HG03442 (cell line): ENCODE data around the gene GNG12.

Experiments
- ATAC-seq: cut with Tn5 transposase; IDR thresholded peaks from one replicate; pipeline ENCODE4 v1.9.1; 2021; ENCODE audit warnings: mild to moderate bottlenecking, moderate library complexity; ENCODE audit not compliant: unreplicated experiment

The GNG12 gene

DNA sequence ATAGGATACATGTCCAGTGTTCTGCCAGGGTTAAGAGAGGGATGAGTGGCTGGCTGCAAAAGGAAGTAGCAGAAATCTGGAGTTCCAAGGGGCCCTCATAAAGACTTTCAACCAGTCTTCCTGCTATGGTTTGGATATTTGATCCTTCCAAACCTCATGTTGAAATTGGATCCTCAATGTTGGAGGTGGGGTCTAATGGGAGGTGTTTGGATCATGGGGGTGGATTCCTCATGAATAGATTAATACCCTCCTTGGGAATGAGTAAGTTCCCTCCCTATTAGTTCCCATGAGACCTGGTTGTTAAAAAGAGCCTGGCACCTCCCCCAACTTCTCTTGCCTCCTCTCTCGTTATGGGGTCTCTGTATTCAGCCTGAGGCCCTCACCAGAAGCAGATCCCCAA is 10.1 kb upstream of the GNG12 start:
- no peak for ATAC-seq

DNA sequence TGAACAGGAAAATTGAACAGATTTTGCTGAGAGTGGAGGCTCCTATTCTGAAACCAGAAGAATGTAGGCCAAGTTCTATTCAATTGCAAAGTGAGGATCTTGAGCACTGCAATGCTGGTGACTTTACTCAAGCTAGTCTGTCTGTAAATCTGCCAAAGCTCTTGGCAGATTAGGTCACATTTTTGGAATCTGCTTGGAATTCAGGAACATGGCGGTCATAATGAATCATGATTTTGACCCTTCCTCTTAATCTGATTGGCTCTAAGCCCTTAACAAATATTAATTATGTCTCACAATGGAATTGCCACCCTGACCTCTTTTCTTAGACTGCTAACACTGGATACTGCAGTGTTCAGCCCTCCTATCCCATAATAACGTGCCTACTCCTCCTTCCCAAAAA is 7.2 kb upstream of the GNG12 start:
- ATAC-seq = no peak

DNA sequence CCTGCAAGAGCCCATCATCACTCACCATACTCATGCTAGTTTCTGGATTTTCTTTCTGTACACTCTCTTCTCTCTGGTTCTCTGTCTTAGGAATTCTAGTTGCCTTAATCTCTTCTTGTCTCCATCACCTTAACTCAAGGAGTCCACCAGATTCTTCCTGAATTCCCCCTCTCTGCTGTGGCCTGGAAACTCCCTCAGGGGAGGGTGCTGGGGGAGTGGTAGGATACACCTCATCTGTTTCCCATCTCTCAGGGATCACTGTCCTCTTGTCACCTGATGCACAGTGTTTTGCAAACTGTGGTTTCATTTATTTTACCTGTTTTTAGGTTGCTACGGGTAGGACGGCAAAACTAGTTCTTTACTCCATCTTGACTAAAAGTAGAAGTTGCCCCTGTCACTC is 6.6 kb upstream of the GNG12 start:
- no peak for ATAC-seq

DNA sequence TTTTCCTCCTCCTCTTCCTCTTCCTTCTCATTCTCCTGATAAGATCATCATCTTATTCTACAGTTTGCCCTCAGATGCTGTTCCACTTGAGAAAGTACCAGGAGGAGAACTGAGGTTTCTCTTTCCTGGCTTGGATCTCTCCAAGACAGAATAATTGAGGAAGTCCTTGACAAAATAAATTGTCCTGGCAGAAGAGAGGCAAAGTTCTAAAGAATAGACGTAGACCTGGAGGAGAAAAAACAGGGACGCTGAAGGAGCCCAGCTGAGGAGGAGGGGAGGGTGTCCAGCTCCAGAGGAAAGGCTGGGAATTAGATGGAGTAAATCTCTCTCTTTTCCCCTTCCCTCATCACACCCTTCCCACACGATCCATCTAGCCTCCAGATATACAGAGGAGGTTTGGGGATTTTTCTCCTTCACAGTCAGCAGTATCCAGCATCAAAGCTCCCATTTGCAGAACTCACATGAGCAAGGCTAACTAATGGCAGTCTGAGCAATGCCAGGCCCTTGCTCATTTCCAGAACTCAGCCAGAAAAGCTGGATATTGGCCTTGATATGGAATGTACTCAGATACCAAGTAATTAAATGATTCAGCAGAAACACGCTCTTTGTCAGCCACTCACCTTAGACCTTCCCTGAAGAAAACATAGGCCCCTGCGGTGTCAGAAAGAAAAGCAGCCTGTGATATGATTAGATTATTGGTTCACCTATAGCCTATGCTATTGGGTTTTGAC is 5.1 kb upstream of the GNG12 start:
- no peak for ATAC-seq

DNA sequence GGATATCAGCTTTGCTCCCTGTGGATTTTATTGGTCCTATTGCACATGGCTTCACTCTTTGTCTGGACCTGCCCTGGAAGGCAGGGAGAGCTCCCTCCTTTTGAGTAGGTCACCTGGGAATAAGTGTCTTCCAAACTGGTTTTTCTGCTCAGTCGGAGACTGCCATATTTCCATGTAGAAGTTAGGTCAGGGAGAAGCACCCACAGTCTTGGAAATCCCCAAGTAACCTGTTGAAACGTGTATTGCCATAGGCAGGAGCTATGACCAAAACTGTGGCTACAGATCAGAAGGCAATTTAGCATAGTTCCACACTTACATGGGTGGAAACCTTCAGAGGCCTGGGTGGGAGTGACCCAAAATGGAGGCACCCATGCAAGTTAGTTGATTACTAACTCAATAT is 3.5 kb upstream of the GNG12 start:
- ATAC-seq = no peak

DNA sequence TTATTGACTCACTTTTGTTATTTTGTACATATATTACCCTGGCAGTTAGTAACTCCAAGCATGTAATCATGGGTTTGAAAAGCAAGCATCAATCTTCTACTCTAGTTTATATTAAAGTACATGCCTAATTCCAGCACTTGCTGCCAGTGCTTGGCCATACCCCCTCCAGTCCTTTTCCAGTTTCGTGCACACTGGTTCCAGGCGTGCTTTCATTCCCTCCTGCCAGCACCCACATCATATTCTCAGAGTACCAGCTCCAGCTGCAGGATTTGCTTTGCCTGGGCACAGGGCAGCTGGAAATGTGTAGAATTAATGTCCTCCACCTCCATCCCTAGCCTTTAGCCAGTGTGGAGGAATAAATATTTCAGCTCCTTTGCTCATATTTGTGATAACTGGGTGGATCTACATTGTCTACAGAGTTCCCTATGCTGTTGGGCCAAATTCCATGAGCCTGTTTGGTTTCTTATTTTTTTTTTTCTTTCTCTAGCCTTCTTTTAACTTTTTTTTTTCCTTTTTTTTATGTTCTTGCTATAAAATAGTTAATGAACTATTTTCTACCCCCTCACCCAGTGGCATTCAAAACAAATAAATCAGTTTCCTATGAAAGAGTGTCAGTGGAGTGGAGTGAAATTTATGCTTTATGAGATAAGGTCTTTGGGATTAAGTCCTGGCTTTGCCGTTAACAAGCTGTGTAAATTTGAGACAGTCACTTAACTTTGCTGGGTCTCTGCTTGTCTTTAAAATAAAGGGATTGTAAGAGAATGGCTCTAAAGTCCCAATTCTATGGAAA is 2.6 kb upstream of the GNG12 start:
- no peak for ATAC-seq

DNA sequence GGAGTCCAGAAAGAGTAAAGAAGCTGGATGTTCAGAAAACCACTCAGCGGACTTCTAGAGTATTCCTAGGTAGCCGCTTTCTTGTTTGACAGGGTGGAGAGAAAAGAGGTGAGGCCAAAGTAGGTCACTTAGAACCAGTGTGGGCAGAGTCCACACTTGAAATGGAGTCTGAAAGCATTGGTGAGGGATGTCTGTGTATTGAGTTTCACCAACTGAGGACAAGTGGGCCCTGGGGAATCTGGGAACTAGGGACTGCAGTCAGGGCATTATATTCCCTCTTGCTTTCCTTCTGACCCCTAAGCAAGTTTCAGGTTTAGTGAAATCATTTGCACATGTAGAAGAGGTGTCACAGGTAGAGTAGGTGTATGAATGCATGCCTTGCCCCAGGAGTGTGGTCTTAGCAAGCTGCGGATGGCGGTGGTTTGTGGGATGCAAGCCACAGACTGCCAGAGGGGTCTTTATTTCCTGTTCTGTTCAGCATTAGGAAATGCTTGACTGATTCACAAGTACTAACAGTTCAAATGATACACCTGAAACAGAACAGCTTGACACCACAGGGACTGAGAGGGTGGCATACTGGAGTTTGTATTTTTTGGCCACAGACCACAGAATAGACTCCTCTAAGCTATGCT is 1.1 kb upstream of the GNG12 start:
- no peak for ATAC-seq

DNA sequence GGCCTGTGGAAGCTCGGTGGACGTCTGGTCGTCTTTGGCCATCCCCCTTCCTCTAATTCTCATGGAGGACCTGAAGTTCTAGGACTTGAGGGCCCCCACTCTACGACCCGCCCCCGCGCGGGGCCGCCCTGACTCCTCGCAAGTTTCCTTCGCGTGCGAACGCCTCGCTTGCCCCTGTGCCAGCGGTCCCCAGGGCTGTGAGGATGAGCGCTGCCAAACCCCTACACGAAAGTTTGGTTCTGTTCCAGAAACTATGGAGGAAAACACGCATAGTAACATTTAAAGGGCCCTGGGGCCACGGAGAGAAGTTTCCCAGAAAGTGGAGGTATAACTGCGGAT is 304 bp upstream of the GNG12 start:
- ATAC-seq = no peak

DNA sequence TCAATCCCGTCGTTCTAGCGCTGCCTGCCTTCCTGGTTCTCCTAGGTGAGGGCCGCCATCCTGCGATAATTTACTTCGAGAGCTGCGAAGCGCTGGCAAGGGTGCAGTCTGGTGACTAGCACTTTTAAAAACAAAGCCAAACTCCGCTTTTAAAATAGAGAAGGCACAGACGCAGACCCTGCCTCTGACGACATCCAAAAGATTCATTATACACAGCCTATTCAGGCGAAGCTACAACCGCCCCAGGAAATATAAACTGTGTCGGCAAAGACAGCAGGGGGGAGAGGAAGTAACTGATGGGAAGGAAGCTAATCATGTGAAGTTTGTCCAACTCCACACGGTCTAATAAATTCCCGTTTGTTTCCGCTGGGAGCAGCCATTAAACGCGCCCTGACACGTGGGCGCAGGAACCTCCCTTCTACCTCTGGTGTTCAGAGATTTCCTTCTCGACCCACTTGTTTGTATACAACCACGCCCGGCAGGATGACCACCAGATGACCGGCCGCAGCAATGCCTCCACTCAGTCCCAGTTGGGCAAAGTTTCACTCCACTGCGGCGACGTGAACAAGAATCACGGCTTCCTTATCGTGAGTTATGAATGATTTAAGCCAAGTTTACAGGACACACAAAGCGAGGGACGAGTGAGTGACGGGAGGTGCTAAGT is 1.3 kb downstream of the GNG12 start:
- ATAC-seq = no peak

DNA sequence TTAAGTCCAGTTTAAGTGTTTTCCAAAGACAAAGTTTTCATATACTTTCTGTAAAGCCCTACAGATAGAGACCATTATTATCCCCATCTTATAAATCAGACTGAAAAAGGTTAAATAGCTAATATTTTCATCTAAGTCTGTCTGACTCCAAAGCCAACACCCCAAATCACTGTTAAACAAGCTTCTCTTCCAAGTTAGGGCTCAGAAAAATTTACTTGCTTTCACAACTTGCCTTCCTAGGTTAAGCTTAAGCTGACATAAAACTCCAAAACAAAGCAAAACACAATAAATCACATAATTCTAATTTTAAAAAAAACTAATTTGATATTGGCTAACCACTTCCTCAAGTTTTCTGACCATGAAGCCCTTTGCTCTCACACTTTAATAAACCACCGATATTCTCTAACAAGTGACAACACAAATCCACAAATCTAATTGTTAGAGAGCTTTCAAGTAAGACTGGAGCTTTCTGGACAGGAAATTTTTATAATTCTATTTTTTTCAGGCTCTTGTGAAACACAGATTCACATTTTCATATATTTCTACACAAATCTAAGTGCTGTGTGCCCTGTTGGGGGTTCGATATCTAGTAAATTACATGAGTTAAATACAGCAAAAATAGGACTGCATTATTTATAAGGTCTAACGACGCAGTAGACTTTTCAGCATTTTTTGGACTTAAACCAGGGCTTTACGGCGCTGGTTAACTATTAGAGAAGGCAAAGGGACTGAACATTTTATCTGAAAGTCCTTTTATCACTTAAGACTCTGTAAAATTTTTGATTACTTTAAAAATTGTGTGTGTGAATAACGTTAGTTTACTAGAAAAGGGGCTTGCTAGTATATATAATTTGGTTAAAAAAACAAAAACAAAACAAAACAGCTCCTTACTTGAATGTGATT is 2.1 kb downstream of the GNG12 start:
- no peak for ATAC-seq

DNA sequence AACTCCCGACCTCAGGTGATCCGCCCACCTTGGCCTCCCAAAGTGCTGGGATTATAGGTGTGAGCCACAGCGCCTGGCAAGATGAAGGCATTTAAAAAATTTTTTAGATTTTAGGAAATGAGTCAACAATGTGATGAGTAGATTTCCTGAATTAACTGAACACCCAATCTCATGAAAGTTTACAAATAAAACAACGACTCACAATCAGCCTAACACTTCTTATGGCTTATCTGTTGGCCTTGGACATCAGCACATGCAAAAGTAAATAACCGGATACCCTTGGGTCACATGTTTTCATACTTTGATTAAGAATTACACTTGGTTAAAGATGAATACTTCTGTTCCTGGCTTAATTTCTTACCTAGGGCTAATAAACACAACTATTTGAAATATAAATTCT is 3.0 kb downstream of the GNG12 start:
- no peak for ATAC-seq

DNA sequence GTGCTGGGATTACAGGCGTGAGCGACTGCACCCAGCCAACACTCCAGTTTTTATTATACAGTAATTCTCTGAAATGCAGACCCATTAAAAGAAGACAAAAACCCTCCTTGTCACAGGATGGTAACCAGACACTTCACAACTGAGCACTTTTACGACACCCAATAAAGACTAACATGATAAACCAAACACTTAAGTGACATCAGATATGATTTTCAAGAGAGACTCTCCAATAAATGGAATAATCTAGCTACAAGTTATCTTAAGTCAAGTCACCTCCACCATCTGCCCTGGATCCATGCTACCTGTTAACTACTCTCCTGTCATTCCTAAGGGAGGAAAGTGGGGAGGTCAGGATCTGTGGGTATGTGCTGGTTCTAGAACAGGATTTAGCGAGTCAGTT is 5.6 kb downstream of the GNG12 start:
- no peak for ATAC-seq

DNA sequence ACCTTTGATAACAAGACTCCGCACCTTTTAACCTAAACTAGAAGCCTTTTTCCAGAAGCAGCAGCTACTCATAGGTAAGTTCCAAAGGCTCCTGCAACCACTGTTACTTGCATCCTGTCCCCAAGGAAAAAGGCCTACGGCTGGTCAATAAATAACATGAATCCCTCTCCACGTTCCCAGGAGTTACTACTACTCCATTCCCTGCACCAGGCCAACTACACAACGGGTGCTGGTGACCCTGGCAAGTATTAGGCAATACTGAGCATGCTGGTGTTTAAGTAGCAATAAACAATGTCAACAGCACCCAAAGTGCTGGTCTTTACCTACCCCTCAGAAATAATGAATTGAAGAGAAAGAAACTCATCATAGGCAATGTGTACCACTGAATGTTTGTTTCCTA is 7.7 kb downstream of the GNG12 start:
- no peak for ATAC-seq

DNA sequence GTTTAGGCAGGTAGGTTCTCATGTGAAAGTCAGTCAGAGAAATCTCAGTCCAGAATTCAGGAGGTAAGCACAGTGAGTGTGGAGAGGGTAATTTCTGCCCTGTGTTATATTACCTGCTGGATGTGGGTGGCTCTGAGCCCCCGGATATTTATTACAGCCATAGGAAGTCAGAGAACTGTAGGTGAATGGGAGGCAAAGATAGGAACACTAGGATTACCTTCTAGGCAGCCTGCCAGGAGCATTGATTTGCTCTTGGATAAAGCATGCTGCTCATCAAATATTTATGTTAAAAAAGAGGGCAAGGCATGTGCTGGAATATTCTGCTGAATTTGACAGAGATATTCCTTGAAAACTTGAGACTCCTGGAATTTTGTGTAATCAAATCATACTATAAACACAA is 8.5 kb downstream of the GNG12 start:
- ATAC-seq = no peak

DNA sequence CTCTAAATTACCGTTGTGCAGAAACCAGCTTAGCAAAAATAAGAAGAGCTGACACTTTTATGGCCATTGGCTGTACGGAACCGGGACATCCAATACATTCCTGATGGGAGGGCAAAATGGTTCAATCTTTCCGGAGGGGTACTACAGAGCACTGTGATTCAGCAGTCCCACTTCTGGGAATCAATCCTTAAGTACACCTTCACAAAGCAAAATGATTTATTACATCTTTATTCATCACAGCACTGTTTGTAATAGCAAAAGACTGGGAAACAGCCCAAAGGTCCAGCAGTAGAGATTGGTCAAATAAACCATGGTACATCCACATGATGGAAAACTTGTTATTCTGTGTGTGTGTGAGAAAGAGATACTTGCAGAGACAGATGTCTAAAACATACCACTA is 9.7 kb downstream of the GNG12 start:
- ATAC-seq = no peak

DNA sequence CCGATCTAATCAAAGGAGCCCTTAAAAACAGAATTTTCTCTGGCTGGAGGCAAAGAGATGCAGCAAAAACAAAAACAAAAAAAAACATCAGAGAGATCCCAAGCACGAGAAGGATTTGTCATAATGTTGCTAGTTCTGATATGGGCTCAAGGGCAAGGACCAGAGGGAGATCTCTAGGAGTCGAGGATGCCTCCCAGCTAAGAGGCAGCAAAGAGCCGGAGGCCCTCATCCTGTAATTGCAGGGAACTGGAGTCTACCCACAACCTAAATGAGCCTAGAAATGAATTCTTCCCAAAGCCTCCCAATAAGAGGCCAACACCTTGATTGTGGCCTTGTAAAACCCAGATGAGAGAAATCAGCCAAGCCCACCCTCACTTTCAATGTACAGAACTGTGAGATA is 12.0 kb downstream of the GNG12 start:
- ATAC-seq = no peak

DNA sequence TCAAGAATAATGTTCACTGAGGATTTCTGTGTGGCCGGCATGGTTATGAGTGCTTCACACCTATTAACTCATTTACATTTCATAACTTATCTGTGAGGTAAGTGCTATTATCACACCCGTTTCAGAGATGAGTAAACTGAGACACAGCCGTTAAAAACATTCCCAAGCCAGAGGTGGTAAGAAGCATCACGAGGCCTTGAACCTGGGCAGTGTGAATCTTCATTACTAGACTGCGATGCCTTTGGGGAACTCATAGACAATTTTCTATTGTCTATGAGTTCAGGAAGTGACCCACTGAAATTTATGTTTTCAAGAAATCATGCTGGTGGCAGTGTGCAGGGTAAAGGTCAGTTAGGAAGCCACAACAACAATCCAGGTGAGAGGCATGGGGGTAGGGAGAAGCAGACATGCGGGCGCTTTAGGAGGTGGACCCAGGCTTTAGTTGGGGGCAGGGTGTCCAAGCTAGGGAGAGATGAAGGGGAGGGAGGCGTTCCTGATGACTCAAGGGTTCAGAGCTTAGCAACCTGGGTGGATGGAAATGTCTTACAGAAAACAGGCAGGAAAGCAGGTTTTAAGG is 14.5 kb downstream of the GNG12 start:
- ATAC-seq = no peak

DNA sequence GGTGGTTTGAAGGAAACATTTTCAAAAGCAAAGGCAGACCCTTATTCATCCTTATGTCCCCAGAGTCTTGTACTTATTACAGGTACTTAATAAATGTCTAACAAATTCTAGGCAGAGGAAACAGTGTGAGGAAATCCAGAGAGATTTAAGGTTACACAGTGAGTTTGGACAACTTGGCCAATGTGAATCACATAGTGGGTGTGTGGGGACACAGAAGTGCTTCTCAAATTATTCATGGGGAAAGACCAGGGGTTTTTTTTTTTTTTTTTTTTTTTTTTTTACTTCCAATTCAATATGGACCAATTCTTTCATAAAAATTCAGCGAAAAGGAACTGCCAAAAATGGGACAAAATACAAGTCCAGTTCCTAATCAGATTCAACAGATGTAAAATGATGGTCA is 15.1 kb downstream of the GNG12 start:
- no peak for ATAC-seq

DNA sequence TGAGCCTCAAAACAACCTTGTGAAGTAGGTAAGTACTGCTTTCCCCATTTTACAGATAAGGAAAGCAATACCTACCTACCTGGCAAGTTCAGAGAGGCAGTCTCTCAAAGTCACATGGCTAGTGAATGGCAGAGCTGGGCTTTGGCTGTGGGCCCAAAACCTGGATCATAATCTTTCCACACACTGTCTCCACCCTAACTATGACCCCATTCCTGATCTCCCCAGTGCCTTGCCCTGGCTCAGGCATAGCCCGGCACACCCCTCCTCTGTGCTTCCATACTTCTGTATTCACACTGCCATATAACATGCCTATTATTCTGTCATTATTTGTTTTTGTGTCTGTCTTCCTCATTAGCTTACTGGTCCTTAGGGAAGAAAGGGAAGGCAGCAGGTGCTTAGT is 15.9 kb downstream of the GNG12 start:
- ATAC-seq = no peak

DNA sequence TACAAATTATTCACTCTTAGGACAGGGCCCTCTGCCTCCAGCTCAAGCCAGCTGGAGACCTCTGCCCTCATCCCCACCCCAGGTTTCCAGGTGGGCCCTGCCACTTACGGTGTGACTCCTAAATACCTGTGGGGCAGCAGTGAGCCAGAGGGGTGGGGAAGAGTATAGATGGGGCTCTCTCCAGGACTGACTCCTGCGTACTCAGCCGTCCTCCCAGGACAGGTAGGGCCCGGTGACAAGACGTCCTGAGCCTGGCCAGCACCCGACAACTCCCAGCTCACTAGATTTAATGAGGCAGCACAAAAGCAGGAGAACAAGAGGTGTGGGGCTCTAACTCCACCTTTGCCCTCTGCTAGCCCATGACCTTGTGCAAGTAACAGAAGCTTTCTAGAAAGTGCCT is 16.8 kb downstream of the GNG12 start:
- ATAC-seq = no peak
